Fibroblast of the aortic adventitia (primary cell): ENCODE measurements around the gene CCT3. TPM values are rescaled to one million over a fixed set of nuclear protein-coding genes. Genes with fewer than 3 reads are reported as not detected.
"Not testable (repeated sequence)": the region's sequence is repeated elsewhere in the genome, so short reads cannot be mapped to it uniquely, and the experiment has no call there.

Source experiments
- DNase-seq: peaks from one replicate; pipeline ENCODE4 v3.0.0-alpha.2; 2010; ENCODE audit warnings: low read depth
- H3K4me3 ChIP-seq: 2 replicates; pipeline ENCODE4 v1.5.1; 2011; ENCODE audit warnings: low read depth, mild to moderate bottlenecking, control low read depth, low read length, moderate library complexity
- CTCF ChIP-seq: IDR thresholded peaks from 2 replicates; pipeline ENCODE4 v1.5.1; 2011; ENCODE audit warnings: mild to moderate bottlenecking, low read length, control low read depth, inconsistent platforms; ENCODE audit not compliant: insufficient read depth
- total RNA-seq: library from RNA; depleted of rRNA; stranded (reverse); fragments of >200 nt; gene quantifications from 2 replicates; pipeline ENCODE4 v1.2.3, GENCODE V29; 2012; ENCODE audit warnings: low replicate concordance

Gene CCT3
- total RNA-seq, 1 donor, result 284 TPM

GRCh38 chr1:156346636-156347035 is 8.5 kb upstream of the CCT3 start:
- no peak for TF ChIP-seq CTCF
- H3K4me3 ChIP-seq, result no peak overlapping the region
- DNase-seq, result peak; percentile 89

- not testable (repeated sequence) for H3K4me3 ChIP-seq, DNase-seq
These were observed 7.9 kb upstream of the CCT3 start for GRCh38 chr1:156346035-156346434.

GRCh38 chr1:156344409-156344808 is 6.3 kb upstream of the CCT3 start:
- TF ChIP-seq CTCF, result no peak
- no peak for DNase-seq
- H3K4me3 ChIP-seq, result no peak overlapping the region

- no peak overlapping the region for H3K4me3 ChIP-seq
- DNase-seq, result no peak
- no peak for TF ChIP-seq CTCF
These were observed 4.3 kb upstream of the CCT3 start for GRCh38 chr1:156342166-156342955.

- no peak for DNase-seq
- peak overlapping the region; percentile 97 for H3K4me3 ChIP-seq
- no peak for TF ChIP-seq CTCF
These were observed 258 bp downstream of the CCT3 start for GRCh38 chr1:156337888-156338179.

- DNase-seq, result peak; percentile 27
- H3K4me3 ChIP-seq, result peak overlapping the region; percentile 97
- TF ChIP-seq CTCF, result no peak
These were observed 822 bp downstream of the CCT3 start for GRCh38 chr1:156337052-156337887.

GRCh38 chr1:156336242-156336641 is 1.9 kb downstream of the CCT3 start:
- peak overlapping the region; percentile 97 for H3K4me3 ChIP-seq
- DNase-seq, result no peak

GRCh38 chr1:156323179-156323578 is 14.9 kb downstream of the CCT3 start:
- H3K4me3 ChIP-seq, result not testable (repeated sequence)

More at GRCh38 chr1:156336242-156336641, 1.9 kb downstream of the CCT3 start:
- TF ChIP-seq CTCF, result no peak

More at GRCh38 chr1:156323179-156323578, 14.9 kb downstream of the CCT3 start:
- DNase-seq, result not testable (repeated sequence)
